Endodermal cell (in vitro differentiated cells): Measurements from ENCODE around the gene LIX1L. TPM values are rescaled to one million over a fixed set of nuclear protein-coding genes. Genes with fewer than 3 reads are reported as not detected.

Experiments used
- DNase-seq: peaks from one replicate; pipeline ENCODE4 v3.0.0-alpha.2; 2017
- H3K27ac ChIP-seq: 2 replicates; pipeline ENCODE4 v1.5.1; 2013; ENCODE audit warnings: mild to moderate bottlenecking, low read depth, low read length, moderate library complexity
- H3K27me3 ChIP-seq: 2 replicates; pipeline ENCODE4 v1.6.1; 2013; ENCODE audit warnings: mild to moderate bottlenecking, low read length, moderate library complexity; ENCODE audit not compliant: insufficient read depth, control insufficient read depth, poor library complexity, severe bottlenecking
- H3K36me3 ChIP-seq: 2 replicates; pipeline ENCODE4 v1.7.0; 2013; ENCODE audit warnings: mild to moderate bottlenecking, low read length, moderate library complexity; ENCODE audit not compliant: control insufficient read depth, insufficient read depth
- H3K4me1 ChIP-seq: one replicate; pipeline ENCODE4 v1.7.0; 2013; ENCODE audit warnings: low read length; ENCODE audit not compliant: control insufficient read depth, insufficient read depth
- H3K4me3 ChIP-seq: 2 replicates; pipeline ENCODE4 v1.5.1; 2013; ENCODE audit warnings: mild to moderate bottlenecking, low read length, moderate library complexity
- H3K9ac ChIP-seq: 2 replicates; pipeline ENCODE4 v1.6.1; 2013; ENCODE audit warnings: mild to moderate bottlenecking, low read length, moderate library complexity; ENCODE audit not compliant: poor library complexity, severe bottlenecking; ENCODE audit errors: extremely low read depth
- H3K9me3 ChIP-seq: 2 replicates; pipeline ENCODE4 v1.6.1; 2013; ENCODE audit warnings: mild to moderate bottlenecking, low read length, moderate library complexity; ENCODE audit not compliant: control insufficient read depth
- H3K27ac Mint-ChIP-seq: 2 replicates; pipeline ENCODE4 v1.8.0; 2020; ENCODE audit warnings: mixed read lengths
- H3K27me3 Mint-ChIP-seq: 2 replicates; pipeline ENCODE4 v1.8.0; 2021; ENCODE audit warnings: mild to moderate bottlenecking, mixed read lengths; ENCODE audit not compliant: insufficient read depth
- H3K36me3 Mint-ChIP-seq: 2 replicates; pipeline ENCODE4 v1.8.0; 2020; ENCODE audit warnings: low read depth, mixed read lengths
- H3K4me1 Mint-ChIP-seq: 2 replicates; pipeline ENCODE4 v1.8.0; 2020; ENCODE audit warnings: mixed read lengths
- H3K4me3 Mint-ChIP-seq: 2 replicates; pipeline ENCODE4 v1.8.0; 2020; ENCODE audit warnings: mild to moderate bottlenecking, moderate library complexity, mixed read lengths
- H3K9me3 Mint-ChIP-seq: 2 replicates; pipeline ENCODE4 v1.8.0; 2020; ENCODE audit warnings: mild to moderate bottlenecking, mixed read lengths
- WGBS, 2 experiments: methylation state at CpG; one replicate each; pipeline versions ENCODE4 v1.1.5 to v1.1.7; 2013; ENCODE audit warnings: missing lambda C conversion rate in 2 of 2, mixed read lengths in 1 of 2; ENCODE audit not compliant: insufficient coverage in 1 of 2, insufficient read length in 1 of 2; 5-methylcytosine and 5-hydroxymethylcytosine counted together
- total RNA-seq, 2 donors: library from RNA; stranded (reverse); fragmentation: NEBNext Ultra II Directional in 1 of 2; extraction: Animal tissue kit (Norgen Biotek cat#: 25700) in 1 of 2; gene quantifications; 2 replicates in 1 of 2; 3 replicates in 1 of 2; pipeline ENCODE4 v1.2.1, GENCODE V29; 2021
- TF ChIP-seq, protein P1 (sequence below): fragments of 200-600 bp; sonication (generic); conservative IDR thresholded peaks from 2 replicates; pipeline ENCODE4 v1.5.0; 2021; ENCODE audit warnings: antibody characterized with exemption, mild to moderate bottlenecking

The LIX1L gene
- total RNA-seq, 2 donors from 2014 or later, result 16.6 to 21.3 TPM

DNA sequence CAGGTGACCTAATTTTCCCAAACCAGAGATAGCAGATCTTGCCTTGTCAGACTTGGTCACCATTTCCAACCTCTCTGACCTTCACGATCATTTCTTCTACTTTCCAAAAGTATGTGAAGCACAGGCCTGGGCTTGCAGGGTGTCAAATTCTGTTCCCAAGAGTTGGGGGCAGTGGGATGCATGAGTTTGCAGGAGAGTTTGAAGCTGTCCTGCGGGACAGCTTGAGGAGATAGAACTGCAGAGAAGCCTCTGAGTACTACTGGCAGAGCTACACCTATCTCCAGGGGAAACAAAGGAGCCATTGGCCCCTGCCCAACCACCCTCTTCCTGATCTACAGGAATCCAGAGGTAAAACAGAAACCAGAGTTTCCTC, 27.3 kb upstream of the LIX1L start:
- Mint-ChIP-seq H3K36me3 (no peaks in the 10 kb centered on the region), H3K4me1 (peaks cover 11% of the 10 kb centered on the region), H3K27ac (peak overlapping the region; percentile 81), H3K9me3 (no peaks in the 10 kb centered on the region), H3K4me3 (no peak overlapping the region), H3K27me3 (no peaks in the 10 kb centered on the region)
- no peaks in the 10 kb centered on the region for H3K27me3 ChIP-seq
- TF ChIP-seq, protein P1, sequence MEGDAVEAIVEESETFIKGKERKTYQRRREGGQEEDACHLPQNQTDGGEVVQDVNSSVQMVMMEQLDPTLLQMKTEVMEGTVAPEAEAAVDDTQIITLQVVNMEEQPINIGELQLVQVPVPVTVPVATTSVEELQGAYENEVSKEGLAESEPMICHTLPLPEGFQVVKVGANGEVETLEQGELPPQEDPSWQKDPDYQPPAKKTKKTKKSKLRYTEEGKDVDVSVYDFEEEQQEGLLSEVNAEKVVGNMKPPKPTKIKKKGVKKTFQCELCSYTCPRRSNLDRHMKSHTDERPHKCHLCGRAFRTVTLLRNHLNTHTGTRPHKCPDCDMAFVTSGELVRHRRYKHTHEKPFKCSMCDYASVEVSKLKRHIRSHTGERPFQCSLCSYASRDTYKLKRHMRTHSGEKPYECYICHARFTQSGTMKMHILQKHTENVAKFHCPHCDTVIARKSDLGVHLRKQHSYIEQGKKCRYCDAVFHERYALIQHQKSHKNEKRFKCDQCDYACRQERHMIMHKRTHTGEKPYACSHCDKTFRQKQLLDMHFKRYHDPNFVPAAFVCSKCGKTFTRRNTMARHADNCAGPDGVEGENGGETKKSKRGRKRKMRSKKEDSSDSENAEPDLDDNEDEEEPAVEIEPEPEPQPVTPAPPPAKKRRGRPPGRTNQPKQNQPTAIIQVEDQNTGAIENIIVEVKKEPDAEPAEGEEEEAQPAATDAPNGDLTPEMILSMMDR, result no peak
- H3K9me3 ChIP-seq, result no peaks in the 10 kb centered on the region
- no peak overlapping the region for H3K27ac ChIP-seq
- H3K9ac ChIP-seq, result no peak overlapping the region
- no peak for DNase-seq
- 84 to 92% methylated on average over 2 of the region's 2 CpGs for WGBS, 2 experiments
- no peaks in the 10 kb centered on the region for H3K36me3 ChIP-seq
- H3K4me3 ChIP-seq, result no peak overlapping the region
- H3K4me1 ChIP-seq, result peaks cover 9% of the 10 kb centered on the region

DNA sequence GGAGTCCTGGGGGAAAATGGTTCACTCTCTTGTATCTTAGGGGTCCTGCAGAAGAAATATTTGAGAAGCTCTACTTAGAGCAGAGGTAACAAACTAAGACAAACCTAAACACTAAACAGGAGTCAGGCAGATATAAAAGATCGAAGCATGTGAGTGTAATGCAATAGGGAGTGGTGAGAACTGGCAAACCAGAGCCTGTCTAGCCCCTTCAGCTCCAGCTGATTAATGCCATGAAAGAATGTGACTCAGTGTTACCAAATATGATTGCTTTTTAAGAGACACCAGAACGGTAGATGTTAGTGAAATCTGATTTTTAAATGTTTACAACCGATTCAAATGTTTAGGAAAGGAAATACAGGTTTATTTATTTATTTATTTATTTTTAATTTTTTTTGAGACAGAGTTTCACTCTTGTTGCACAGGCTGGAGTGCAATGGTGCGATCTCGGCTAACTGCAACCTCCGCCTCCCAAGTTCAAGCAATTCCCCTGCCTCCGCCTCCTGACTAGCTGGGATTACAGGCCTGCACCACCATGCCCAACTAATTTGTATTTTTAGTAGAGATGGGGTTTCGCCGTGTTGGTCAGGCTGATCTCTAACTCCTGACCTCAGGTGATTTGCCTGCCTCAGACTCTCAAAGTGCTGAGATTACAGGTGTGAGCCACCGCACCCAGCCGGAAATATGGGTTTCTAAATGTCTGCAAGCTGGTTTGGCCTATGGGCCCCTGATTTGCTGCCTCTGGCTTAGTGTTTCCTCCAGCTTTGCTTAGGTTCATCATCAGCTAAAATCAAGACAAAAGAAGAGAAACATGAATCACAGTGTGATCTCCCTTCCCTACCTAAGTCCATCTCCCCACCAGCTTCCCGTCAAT, 26.4 kb upstream of the LIX1L start:
- H3K27me3 Mint-ChIP-seq, result no peaks in the 10 kb centered on the region
- H3K4me3 Mint-ChIP-seq, result no peak overlapping the region
- WGBS, 2 experiments, result 95 to 100% methylated on average over 7 to 12 of the region's 12 CpGs
- TF ChIP-seq, protein P1, result no peak
- H3K27ac Mint-ChIP-seq, result no peak overlapping the region
- H3K4me3 ChIP-seq, result no peak overlapping the region
- H3K9me3 ChIP-seq, result no peaks in the 10 kb centered on the region
- H3K36me3 Mint-ChIP-seq, result no peaks in the 10 kb centered on the region
- no peaks in the 10 kb centered on the region for H3K9me3 Mint-ChIP-seq
- H3K9ac ChIP-seq, result no peak overlapping the region
- no peak for DNase-seq
- peaks cover 11% of the 10 kb centered on the region for H3K4me1 Mint-ChIP-seq
- H3K27me3 ChIP-seq, result no peaks in the 10 kb centered on the region
- H3K27ac ChIP-seq, result no peak overlapping the region
- H3K36me3 ChIP-seq, result no peaks in the 10 kb centered on the region
- H3K4me1 ChIP-seq, result peaks cover 10% of the 10 kb centered on the region

DNA sequence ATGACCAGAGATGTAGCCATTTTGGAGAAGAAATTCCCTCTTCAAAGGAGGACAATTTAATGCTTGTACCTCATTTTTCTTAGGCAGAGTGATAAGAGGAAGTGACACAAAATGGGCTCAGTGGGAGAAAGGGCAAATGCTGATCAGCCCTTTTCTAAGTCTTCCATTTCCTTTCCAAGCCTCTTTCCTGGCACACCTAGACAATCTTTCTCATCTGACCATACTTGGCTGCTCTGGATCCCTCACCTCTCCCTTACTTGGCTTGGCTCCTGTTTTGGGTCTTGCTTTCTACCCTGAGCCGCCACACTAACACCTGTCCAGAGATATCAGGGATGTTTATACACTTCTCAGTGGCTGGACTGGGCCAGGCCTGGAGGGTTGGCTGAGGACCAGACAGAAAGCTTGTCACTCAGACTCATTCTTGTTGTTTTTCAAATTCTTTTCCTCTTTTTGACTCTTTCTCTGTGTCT, 25.4 kb upstream of the LIX1L start:
- peaks cover 15% of the 10 kb centered on the region for H3K4me1 ChIP-seq
- Mint-ChIP-seq H3K36me3 (no peaks in the 10 kb centered on the region), H3K27me3 (no peaks in the 10 kb centered on the region), H3K4me3 (no peak overlapping the region), H3K9me3 (no peaks in the 10 kb centered on the region), H3K4me1 (peaks cover 11% of the 10 kb centered on the region), H3K27ac (no peak overlapping the region)
- TF ChIP-seq, protein P1, result no peak
- H3K9ac ChIP-seq, result no peak overlapping the region
- 89 to 97% methylated on average over 1 of the region's 1 CpG for WGBS, 2 experiments
- H3K27me3 ChIP-seq, result no peaks in the 10 kb centered on the region
- H3K4me3 ChIP-seq, result no peak overlapping the region
- no peak for DNase-seq
- no peak overlapping the region for H3K27ac ChIP-seq
- no peaks in the 10 kb centered on the region for H3K9me3 ChIP-seq
- no peaks in the 10 kb centered on the region for H3K36me3 ChIP-seq
